NT2/D1 (cell line): Measurements from ENCODE around the gene NBAS.

ENCODE experiments used
- SUZ12 ChIP-seq: IDR thresholded peaks from 2 replicates; pipeline ENCODE4 v1.6.1; 2011; ENCODE audit not compliant: insufficient read length, insufficient read depth; ENCODE audit errors: extremely low read depth
- YY1 ChIP-seq: IDR thresholded peaks from 2 replicates; pipeline ENCODE4 v1.6.1; 2011; ENCODE audit not compliant: insufficient read length, insufficient read depth
- ZNF274 ChIP-seq: IDR thresholded peaks from 2 replicates; pipeline ENCODE4 v1.6.1; 2011; ENCODE audit warnings: mild to moderate bottlenecking, low read depth, low read length

DNA sequence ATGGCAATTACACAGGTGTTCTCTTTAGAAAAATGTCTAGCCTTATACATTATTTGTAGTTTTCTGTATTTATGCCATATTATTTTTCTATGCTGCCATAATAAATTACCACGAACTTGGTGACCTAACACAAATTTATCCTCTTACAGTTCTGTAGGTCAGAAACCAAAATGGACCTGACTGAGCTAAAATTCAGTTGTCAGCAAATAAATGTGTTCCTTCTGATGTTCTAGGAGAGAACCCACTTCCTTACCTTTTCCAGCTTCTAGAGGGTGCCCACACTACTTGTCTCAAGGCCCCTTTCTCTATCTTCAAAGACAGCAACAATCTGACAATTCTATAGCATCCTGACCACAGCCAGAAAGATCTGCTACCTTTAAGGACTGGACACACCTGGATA lies 153.5 kb downstream of the NBAS start:
- no peak for TF ChIP-seq SUZ12
- no peak for TF ChIP-seq ZNF274
- no peak for TF ChIP-seq YY1
